GM18867 (cell line): Measurements from ENCODE around the gene ALCAM.

Source experiments
- ATAC-seq: cut with Tn5 transposase; IDR thresholded peaks from one replicate; pipeline ENCODE4 v1.9.1; 2021; ENCODE audit warnings: mild to moderate bottlenecking, moderate library complexity; ENCODE audit not compliant: unreplicated experiment

ALCAM gene

DNA sequence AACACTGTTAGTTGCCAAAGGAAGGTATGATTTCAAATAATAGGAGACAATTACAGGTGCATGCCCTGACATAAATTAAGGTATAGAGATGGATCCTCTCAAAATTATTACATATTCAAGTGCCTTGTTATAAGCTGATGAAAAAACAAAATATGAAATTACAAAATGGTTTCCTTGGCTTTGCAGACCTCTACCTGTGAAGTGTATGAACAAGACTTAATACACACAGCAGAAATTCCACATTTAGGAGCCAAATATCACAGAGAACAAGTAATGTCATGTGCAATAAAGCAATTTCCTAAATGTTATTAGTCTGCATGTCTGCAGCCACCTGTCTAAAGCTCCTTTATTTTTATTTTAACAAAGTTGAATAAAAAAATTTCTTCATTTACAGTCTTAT is 151.5 kb downstream of the ALCAM start:
- ATAC-seq, result no peak

DNA sequence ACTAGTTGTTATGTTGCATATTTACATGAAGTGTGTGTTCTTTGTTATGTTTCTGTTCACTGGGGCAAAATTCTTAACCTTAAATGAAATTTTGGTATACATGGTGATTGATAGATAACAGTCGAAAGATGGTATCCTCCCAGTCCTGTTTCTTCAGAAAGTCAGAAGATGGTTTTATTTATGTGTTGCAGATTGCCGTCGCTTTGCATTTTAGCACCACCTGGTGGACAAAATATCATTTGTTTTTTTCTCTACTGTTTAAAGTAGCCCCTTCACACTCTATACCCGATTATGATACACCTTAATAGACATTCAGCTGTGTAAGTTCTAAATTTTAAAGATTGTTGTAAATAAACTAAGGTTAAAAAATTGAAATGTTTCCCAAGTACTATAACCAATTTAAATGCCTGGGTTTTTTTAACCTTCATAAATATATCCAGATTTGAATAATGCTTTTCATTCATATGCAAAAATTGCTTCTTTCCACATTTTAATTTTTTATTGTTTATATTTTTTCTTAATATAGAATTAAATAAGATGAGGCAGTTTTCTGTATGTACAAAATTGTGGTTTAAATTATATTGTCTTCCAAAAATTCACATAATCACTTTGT is 152.2 kb downstream of the ALCAM start:
- peak; percentile 89 for ATAC-seq

DNA sequence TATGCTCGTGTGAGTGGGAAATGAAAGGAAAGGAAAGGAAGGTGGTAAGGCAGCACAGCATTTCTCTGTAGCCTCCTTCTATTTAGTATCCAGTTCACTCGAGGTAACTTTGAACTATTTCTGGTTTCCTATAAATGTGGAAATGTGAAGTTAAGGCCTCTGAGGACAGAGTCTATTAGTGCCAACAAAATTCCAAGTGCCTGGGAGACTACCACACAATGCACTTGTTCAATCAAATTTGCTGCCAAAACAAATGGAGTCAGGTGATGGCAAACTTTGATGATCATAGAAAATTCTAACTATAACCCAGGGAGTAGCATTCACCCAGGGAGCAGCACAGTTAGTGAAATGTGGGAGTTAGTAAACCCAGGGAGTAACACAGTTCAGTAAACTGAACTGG is 155.1 kb downstream of the ALCAM start:
- no peak for ATAC-seq

DNA sequence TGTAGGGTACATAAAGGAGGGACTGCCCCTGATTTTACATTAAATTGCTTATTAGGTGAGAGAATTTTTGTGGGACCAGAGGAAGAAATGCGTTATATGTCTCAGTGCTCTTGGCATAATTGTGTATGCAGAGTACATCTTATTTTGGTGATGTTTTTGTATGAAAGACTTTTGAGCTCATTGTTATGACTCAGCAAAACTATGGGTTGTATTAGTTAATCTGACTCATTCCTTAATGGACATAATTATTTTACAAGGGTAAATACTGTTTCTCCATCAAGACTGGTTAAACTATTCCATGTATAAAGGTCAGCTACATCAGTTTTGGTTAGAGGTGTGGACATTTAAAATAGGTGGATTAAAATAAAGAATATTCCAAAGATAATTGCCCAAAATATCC is 156.8 kb downstream of the ALCAM start:
- ATAC-seq, result no peak

DNA sequence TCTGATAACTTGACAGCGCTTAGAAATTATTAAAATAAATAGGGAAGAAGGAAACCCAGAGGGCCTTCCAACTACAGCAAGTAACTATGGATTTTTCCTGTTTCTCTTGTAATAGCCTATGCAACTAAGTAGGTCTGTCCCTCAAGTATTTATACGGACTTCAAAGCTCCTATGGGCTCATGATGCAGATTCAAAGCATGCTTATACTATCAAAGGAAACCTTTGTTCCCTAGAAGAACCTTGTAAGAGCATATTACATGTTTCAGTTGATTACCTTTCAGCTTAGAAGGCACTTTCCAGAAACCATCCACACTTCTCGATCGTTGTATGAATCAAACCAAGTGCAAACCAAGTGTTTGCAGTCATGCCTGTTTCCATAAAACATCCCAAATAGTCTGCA is 158.8 kb downstream of the ALCAM start:
- ATAC-seq, result no peak

DNA sequence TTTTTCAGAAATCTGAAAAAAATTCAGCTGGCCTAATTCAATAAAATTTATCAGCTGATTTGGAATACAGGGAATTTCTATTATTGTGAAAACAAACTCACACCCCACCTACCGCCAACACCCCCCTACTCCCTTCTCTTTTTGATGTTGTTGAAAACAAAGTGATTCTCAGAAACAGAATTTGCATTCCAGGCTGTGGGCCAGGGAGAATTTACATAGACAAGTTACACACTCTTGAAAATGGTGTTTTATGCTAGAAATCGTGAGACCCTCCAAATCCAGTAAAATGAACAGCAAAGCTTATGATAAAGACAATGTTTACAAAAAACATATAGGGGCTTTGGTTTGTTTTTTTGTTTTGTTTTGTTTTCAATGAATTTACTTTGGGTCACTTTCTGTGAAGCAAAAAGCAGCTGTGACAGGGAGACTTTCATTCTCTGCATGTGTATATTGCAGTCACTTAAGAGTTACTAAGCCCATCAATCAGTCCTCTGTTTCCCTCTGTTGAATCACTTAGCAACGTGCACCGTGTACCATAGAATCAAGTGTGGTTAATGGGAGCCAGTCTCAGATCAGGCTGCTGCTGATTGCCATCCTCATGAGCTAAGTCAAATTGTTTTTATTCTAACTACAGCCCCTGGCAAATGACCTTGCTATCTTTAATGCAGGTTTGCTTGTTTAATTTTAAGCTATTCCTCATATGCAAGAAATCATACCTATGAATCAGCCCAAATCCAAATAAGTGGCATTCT is 159.8 kb downstream of the ALCAM start:
- no peak for ATAC-seq

DNA sequence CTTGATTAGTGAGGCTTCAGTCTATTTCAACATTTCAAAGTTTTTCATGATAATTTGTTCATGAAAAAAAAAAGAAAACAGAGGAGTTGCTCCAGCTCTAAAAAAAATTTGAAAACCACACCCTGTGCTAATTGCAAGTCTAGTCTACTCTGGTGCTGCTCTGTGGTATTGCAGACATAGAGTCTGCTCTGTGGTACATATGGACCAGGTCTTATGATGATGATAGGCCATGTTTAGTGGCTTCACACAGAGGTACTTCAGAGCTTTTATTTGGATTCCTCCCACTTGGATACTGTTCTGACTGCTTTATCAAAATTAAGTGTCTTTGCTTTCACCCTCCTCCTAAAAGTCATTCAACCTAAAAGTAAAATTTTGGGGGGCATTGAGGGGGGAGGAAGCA is 160.8 kb downstream of the ALCAM start:
- no peak for ATAC-seq

DNA sequence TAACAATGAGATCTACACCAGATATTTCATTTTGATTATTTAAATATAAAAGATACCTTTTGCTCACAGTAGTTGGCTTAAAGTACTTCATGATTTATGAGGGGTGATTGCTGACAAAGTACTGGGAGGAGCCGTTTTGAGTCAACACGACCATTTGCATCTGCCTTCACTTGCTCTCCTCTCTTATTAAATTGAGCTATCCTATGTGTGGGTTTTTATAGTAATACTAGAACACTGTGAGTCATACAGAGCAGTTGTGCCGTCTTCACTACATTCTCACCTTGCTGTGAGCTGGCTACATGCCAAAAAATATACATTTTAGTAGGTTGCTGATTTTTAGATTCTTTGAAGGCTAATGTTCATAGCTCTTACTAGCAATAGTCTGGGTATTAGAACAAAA is 161.2 kb downstream of the ALCAM start:
- ATAC-seq, result peak; percentile 80

DNA sequence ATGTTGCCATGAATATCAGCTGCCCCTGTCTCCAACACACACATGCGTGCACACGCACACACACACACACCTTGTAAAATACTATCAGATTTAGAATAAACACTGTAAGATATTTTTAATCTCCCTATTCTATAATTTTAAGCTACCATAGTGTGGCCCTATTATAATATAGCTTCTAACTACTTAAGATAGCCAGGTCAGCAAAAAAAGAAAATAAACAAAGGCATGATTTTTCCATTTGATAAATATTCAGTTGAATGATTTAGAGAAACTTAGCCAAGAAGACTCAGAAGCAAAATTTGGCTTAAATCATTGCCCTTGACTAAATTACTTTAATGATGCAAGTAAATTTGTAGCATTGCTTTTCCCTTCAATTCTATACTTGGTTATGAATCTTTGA is 162.2 kb downstream of the ALCAM start:
- ATAC-seq, result no peak

DNA sequence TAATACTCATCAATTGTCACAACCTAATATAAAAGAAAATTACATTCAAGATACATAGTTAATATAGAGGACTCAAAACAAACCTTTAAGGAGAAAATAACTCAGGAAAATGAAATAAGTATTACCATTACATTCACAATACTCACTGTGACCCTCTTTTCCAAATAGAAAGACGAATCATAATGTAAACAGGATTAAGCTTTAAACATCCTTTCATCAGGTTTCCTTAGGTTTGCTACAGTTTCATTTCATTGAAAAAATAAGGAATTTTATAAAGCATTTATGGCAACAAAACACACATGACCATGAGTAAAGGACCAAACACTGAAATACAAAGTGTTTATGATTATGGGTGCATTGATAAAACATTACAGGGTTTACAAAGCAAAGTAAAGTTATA is 162.7 kb downstream of the ALCAM start:
- no peak for ATAC-seq

DNA sequence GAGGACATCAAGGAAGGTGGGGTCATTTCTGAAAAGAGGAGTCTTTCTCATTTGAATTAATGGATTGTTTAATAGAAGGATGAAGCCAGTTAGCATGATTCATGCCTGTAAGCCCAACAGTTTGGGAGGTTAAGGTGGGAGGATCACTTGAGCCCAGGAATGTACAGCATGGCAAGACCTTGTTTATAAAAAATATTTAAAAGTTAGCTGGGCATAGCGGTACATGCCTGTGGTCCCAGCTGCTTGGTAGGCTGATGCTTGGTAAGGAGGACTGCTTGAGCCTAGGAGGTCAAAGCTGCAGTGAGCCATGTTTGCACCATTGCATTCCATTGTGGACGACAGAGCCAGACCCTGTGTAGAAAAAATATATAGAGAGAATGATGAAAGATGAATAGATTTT is 165.5 kb downstream of the ALCAM start:
- ATAC-seq, result no peak

DNA sequence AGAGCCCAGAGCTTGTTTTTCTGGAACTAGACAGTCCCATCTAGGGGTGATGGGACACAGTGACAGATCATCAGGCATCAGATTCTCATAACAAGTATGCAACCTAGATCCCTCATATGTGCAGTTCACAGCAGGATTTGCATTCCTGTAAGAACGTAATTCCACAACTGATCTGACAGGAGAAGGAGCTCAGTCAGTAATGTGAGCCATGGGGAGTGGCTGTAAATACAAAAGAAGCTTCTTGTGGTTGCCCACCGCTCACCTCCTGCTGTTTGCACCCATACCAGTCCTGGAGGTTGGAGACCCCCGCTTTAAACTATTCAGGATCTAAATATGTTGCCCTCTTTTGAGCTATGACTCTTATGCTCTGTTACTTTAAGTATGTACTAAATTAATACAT is 167.3 kb downstream of the ALCAM start:
- no peak for ATAC-seq

DNA sequence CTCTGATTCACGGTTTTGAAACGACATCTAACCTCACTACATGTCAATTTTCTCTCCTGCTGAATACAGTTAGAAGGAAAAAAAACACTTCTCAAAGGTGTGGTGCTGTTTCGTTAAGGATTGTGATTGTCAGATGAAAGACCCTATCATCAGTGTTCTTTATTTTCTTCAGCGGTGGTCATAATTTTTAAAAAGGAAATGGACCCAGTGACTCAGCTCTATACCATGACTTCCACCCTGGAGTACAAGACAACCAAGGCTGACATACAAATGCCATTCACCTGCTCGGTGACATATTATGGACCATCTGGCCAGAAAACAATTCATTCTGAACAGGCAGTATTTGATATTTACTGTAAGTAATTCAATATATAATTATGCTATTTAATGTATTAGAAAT is 167.8 kb downstream of the ALCAM start:
- ATAC-seq, result no peak

DNA sequence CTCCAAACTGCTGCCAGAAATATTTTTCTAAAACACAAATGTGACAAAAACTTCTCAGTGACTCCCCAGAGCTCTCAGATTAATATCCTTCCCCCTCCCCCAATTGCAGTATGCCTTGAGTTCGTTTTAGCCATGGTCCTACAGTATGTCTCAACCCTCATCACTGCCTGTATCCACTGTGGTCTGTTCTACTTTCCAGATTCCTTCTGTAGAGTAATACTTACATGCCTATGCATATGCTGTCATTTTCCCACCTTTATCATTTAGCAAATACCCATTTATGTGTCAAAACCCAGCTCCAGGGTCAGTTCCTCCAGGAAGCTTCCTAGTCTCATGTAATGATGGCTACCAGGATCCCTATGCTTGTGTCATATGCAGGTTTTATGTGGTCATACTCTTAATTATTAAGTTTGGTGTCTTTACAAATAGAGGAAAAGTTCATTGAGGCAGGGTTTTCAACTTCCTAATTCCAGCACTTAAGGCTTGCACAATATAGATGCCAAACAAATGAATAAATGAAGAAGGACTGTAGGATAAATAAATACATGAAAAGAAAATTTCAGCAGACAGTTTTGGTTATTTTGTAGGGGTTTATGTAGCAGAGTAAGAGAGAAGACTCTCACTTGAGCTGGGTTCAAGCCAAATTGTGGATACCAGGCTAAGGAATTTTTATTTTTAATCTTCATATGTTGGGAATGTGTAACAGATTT is 170.8 kb downstream of the ALCAM start:
- ATAC-seq, result no peak

DNA sequence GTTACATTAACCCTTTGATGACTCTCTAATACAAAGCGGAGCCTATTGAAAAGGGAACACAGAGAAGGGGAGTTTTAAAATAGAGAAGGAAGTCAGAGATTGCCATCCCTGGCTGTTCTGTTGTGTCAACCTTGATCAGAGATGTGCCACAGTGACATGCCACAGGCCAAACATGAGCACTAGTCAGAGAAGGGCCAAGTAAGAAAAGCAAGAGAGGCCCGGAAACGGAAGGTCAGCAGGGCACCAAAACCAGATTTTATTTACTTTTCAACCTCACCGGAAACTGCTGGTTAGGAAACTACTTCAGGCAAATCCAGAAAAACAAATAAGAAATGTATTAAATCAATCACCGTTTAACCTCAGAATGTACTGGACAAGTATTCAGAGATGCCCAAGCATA is 171.8 kb downstream of the ALCAM start:
- ATAC-seq, result no peak

DNA sequence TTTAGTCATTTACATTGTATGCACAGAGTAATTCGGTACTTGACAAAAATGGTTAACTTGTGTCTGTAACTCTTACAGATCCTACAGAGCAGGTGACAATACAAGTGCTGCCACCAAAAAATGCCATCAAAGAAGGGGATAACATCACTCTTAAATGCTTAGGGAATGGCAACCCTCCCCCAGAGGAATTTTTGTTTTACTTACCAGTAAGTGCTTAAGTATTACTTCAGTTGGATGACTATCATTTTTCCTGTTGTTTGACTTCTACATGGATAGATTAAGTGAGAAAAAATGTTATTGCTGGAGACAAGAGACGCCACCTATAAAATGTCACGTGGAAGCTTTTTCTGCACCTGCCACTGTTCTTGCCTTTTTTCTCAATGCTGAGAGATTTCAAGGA is 173.2 kb downstream of the ALCAM start:
- ATAC-seq, result no peak

DNA sequence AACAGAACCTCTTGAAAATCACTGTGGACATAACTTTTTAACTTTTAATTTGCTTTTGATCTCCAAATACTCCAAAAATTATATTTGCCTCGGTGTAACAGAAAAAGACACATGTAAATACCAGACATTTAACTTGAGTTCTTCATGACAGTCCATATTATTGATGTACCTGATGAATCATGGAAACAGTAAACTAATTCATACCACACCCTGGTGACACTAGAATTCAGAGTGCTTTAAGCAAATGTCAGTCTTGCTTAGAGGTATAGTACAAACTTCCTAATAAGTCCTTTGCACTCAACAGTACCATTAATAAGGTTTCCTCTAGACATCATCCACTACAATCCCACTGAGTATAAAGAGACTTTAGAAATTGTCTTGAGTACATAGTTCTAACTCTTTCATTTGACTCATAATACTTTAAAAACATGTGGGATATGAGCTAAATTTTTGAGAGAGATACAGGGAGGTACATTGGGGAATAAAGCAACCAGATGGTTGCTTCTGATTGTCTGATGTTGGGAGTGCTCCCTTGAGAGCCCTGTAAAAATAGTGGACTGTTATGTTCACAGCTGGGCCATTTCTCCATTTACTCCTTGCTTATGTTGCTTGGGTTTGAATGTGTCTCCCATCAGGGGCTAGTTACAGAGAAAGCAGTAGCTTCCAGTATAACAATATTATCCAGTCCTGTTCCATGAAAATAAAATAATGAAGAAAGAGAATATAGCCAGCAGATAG is 175.7 kb downstream of the ALCAM start:
- no peak for ATAC-seq

DNA sequence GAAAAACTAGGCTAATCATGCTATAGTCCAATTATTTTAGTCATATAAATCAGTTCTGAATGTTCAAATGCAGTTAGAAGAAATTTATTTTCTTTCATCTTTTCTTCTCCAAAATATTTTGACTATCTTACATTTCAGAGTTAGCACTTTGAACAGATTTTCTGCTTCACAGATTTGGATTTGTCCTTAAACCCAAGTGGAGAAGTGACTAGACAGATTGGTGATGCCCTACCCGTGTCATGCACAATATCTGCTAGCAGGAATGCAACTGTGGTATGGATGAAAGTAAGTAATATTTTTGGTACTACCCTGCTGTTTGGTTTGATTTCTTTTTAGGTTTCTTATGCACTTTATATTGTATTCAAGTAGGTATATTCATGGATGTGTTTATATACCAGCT is 178.3 kb downstream of the ALCAM start:
- no peak for ATAC-seq

DNA sequence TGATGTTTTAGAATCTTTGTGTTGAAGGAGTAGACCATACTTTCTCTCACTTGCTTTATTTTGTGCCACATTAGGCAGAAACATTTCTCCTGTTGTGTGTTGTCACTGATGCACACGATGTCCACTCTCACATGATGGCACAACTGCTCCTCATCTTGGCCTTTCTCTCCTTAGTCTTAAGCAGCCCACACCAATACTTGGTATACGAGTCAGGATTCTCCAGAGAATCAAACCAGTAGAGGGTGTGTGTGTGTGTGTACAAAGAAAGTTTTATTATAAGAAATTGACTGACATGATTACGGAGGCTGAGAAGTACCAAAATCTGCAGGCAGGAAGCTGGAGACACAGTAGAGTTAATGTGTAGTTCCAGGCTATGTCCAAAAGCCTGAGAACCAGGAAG is 187.1 kb downstream of the ALCAM start:
- ATAC-seq, result no peak

DNA sequence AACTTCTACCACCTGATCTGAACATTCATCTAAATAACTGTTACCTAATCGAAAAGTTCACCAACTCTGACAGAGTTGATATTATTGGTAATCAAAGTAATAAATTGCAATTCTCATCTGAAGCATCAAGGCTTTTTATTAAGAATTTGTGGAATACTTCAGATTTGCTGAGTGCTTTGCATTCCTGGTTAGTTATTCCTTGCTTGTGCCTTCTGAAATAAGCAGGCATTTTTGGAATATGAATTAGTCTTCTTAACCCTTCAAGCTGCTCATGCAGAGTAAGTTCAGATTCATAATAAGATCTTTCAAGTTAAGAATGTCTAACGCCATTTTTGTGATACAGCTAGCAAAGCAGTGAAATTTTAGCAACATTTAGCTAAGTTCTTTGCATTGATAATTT is 188.5 kb downstream of the ALCAM start:
- no peak for ATAC-seq

DNA sequence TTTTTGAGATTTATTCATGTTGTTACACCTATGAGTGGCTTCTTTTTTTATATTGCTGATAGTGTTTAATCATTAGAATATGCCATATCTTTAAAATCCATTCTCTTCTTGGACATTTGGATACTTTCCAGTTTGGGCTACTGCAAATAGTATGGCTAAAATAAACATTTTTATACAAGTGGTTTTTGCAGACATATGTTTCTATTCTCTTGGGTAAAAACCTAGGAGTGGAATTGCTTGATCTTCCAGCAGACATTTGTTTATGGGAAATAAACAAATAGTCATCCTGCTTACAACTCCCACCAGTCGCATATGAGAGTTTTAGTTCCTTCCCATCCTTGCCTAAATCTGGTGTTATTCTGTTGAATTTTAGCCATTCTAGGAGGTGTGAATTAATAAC is 193.1 kb downstream of the ALCAM start:
- no peak for ATAC-seq

DNA sequence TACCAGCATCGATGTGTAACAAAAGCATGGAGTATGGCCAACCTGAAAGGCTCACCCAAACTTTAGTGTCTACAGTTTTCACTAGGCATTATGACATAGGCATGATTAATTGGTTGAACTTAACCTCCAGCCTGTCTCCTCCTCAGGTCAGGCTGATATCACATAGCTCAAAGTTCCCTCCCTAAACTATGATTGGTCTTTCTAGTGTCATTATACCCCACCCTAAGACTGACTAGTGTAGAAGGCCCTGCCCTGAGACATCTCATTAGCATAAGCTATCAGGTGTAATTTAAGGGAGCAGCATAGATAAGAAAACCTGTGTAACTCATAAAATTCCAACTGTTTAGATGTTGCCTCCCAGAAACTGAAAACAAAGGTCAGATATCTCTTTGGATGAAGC is 195.2 kb downstream of the ALCAM start:
- no peak for ATAC-seq
